Medulla oblongata (tissue), 1 donor: ENCODE data around the gene BLACAT1.
"Not testable (repeated sequence)": the region's sequence is repeated elsewhere in the genome, so short reads cannot be mapped to it uniquely, and the experiment has no call there.

Experiments used
- DNase-seq: peaks from one replicate; pipeline ENCODE4 v3.0.0-alpha.2; 2015; ENCODE audit errors: extremely low spot score

Gene BLACAT1

DNA sequence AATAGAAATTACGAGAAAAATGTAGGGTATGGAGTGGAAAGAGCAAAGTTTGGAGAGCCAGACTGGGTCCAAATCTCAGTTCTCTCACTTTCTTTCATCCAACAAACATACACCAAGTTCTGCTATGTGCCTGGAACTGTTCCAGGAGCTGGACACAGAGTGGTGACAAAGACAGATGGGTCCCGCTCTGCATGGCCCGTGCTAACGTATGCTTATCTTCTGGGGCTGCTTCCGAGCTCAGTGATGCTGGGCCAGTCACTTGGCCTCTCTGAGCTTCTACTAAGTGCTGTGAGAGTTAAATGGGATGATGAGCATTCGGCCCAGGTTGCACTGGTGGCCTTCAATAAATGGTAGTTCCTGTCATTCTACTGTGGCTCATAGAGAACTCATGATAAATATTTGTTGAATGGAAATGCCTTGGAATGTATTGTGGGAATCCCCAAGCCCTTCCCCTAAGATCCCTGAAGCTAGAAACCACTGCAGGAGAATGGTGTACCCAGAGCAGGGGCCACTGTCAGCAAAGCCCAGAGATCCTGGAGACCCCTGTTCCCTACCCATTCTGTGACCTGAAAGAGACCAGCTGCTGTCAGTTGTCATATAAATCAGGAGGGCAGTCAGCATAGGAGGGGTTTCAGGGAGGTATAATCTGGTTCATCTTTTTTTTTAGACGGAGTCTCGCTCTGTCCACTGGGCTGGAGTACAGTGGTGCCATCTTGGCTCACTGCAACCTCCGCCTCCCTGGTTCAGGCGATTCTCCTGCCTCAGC is 37.8 kb downstream of the BLACAT1 start:
- DNase-seq: no peak

DNA sequence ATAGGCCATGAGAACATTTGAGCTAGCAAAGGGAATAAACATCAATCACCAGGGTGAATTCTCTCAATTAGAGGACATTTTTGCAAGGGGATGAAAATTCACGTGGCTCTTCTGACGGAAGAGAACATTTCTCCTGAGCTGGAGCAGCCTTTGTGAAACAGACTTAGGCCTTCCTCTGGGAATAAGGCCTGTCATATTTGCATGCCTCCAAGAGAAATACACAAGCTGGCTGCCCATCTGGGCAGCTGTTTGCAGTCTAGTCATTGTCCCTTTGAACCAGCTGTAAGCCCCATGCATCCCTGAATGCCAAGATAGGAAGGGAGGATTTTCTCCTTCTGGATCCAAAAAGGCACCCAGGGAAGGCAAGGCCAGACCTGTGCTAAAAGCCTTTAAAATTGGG is 39.5 kb downstream of the BLACAT1 start:
- DNase-seq: no peak

- DNase-seq: no peak
Observed at GRCh38 chr1:205410581-205411298, 45.1 kb downstream of the BLACAT1 start.

DNA sequence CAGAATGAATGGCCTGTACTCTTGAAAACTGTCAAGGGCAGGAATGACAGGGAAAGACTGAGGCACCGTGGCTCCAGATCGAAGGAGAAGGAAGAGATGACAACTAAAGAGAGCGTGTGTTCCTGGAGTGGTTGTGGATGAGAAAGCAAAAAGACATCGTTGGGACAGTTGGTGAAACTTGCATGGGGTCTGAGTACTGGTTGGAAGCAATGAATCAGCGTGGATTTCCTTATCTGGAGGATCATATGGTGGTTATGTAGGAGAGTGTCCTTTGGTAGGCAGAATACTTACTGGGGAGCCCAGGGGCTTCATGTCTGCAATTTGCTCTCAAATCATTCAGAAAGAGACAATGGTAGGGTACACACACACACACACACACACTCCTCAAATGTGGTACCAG is 47.9 kb downstream of the BLACAT1 start:
- DNase-seq: no peak

GRCh38 chr1:205406252-205406651 is 49.6 kb downstream of the BLACAT1 start:
- DNase-seq: not testable (repeated sequence)
